A549 (cell line): Measurements from ENCODE around the gene ERGIC1. TPM values are rescaled to one million over a fixed set of nuclear protein-coding genes. Genes with fewer than 3 reads are reported as not detected.

ENCODE experiments used
- ATAC-seq, 2 experiments: fragments of 200-7000 bp in 1 of 2; fragments of >200 bp in 1 of 2; cut with Nextera tagmentation in 1 of 2; cut with Tn5 transposase in 1 of 2; 3 replicates each; pipeline versions ENCODE4 v1.8.0 to v1.9.1; 2018 to 2020; ENCODE audit warnings: mild to moderate bottlenecking in 1 of 2, moderate library complexity in 1 of 2
- CTCF ChIA-PET: fragments of 300-600 bp; sonication (Branson Sonifier 250); formaldehyde crosslinking; extraction: SDS; loops from one replicate; lab custom pipeline; 2021; ENCODE audit warnings: antibody characterized with exemption, inconsistent platforms; lab: Yijun Ruan, JAX
- POLR2A ChIA-PET: fragments of 350-600 bp; formaldehyde crosslinking; extraction: SDS; loops from one replicate; lab custom pipeline; 2021; ENCODE audit warnings: antibody characterized with exemption, inconsistent platforms; lab: Yijun Ruan, JAX
- DNase-seq, 2 experiments: peaks; one replicate each; pipeline versions ENCODE4 v3.0.0 to v3.0.0-alpha.2; 2011 to 2016; ENCODE audit warnings: low read depth in 1 of 2, low spot score in 1 of 2
- FAIRE-seq: peaks from 2 replicates; lab custom pipeline; 2011; peaks lifted over from hg19 to GRCh38; lab: Jason Lieb, UNC
- H3K27ac ChIP-seq, 2 experiments: fragments of >200 bp; sonication (Bioruptor Twin); formaldehyde crosslinking; 3 replicates each; pipeline ENCODE4 v1.5.1; 2016 to 2017
- H3K4me1 ChIP-seq: fragments of >200 bp; sonication (Bioruptor Twin); formaldehyde crosslinking; 3 replicates; pipeline ENCODE4 v1.6.1; 2016
- H3K4me2 ChIP-seq: fragments of >200 bp; sonication (Bioruptor Twin); formaldehyde crosslinking; 3 replicates; pipeline ENCODE4 v1.6.1; 2016
- H3K4me3 ChIP-seq: fragments of >200 bp; sonication (Bioruptor Twin); formaldehyde crosslinking; 3 replicates; pipeline ENCODE4 v1.5.1; 2016
- H3K9me3 ChIP-seq: fragments of >200 bp; sonication (Bioruptor Twin); formaldehyde crosslinking; 3 replicates; pipeline ENCODE4 v1.6.1; 2016
- BCL3 ChIP-seq: fragments of >200 bp; sonication (Bioruptor Twin); formaldehyde crosslinking; IDR thresholded peaks from 3 replicates; pipeline ENCODE4 v1.6.1; 2016
- CBX8 ChIP-seq: fragments of 200-600 bp; sonication (generic); IDR thresholded peaks from 2 replicates; pipeline ENCODE4 v1.6.1; 2016
- CEBPB ChIP-seq, 2 experiments: fragments of >200 bp in 1 of 2; sonication (Bioruptor Twin) in 1 of 2; formaldehyde crosslinking in 1 of 2; IDR thresholded peaks; 2 replicates each; pipeline ENCODE4 v1.6.1; 2012 to 2016
- CHD2 ChIP-seq: fragments of 150-350 bp; IDR thresholded peaks from 2 replicates; pipeline ENCODE4 v1.6.1; 2014; ENCODE audit warnings: low read length; ENCODE audit not compliant: partially characterized antibody
- CHD4 ChIP-seq: fragments of 200-600 bp; sonication (generic); IDR thresholded peaks from 2 replicates; pipeline ENCODE4 v1.6.1; 2016; ENCODE audit warnings: antibody characterized with exemption, mild to moderate bottlenecking, borderline replicate concordance
- EHMT2 ChIP-seq: fragments of 200-600 bp; sonication (generic); IDR thresholded peaks from 2 replicates; pipeline ENCODE4 v1.6.1; 2016; ENCODE audit warnings: antibody characterized with exemption, low read depth, mild to moderate bottlenecking, moderate library complexity
- EP300 ChIP-seq, 2 experiments: fragments of >200 bp; sonication (Bioruptor Twin); formaldehyde crosslinking; IDR thresholded peaks; 2 replicates in 1 of 2; 3 replicates in 1 of 2; pipeline ENCODE4 v1.6.1; 2016 to 2017
- FOSL2 ChIP-seq, 2 experiments: fragments of 450-650 bp in 1 of 2; fragments of >200 bp in 1 of 2; sonication (Bioruptor Twin) in 1 of 2; formaldehyde crosslinking; IDR thresholded peaks; 2 replicates each; pipeline versions ENCODE4 v1.5.0 to v1.6.1; 2016 to 2020; ENCODE audit warnings: mild to moderate bottlenecking in 1 of 2, moderate library complexity in 1 of 2
- GATA3 ChIP-seq: IDR thresholded peaks from 2 replicates; pipeline ENCODE4 v1.6.1; 2012; ENCODE audit warnings: borderline replicate concordance
- HDAC2 ChIP-seq: fragments of 200-600 bp; sonication (generic); IDR thresholded peaks from 2 replicates; pipeline ENCODE4 v1.6.1; 2016
- HES2 ChIP-seq: fragments of >200 bp; sonication (Bioruptor Twin); formaldehyde crosslinking; IDR thresholded peaks from 2 replicates; pipeline ENCODE4 v1.6.1; 2016
- KDM1A ChIP-seq: fragments of 200-600 bp; sonication (generic); IDR thresholded peaks from 2 replicates; pipeline ENCODE4 v1.6.1; 2016; ENCODE audit warnings: low read depth, mild to moderate bottlenecking
- NFE2L2 ChIP-seq: fragments of 150-350 bp; conservative IDR thresholded peaks from 2 replicates; pipeline ENCODE4 v1.6.1; 2014; ENCODE audit warnings: low read length
- NPAS2 ChIP-seq: fragments of 250-450 bp; sonication (Bioruptor Pico); IDR thresholded peaks from 2 replicates; pipeline ENCODE4 v1.8.0; 2022; ENCODE audit warnings: mild to moderate bottlenecking, moderate library complexity, borderline replicate concordance
- RAD21 ChIP-seq, 2 experiments: fragments of >200 bp in 1 of 2; sonication (Bioruptor Twin) in 1 of 2; formaldehyde crosslinking in 1 of 2; IDR thresholded peaks in 1 of 2; conservative IDR thresholded peaks in 1 of 2; 2 replicates in 1 of 2; 3 replicates in 1 of 2; pipeline ENCODE4 v1.6.1; 2012 to 2018; ENCODE audit warnings: inconsistent platforms in 1 of 2
- RCOR1 ChIP-seq: fragments of 150-350 bp; IDR thresholded peaks from 2 replicates; pipeline ENCODE4 v1.6.1; 2014; ENCODE audit warnings: antibody characterized with exemption, low read length, low read depth
- ZC3H11A ChIP-seq: fragments of 450-650 bp; IDR thresholded peaks from 2 replicates; pipeline ENCODE4 v1.6.1; 2014; ENCODE audit warnings: antibody characterized with exemption, mild to moderate bottlenecking
- ZFP36 ChIP-seq: fragments of 450-650 bp; IDR thresholded peaks from 2 replicates; pipeline ENCODE4 v1.6.1; 2014; ENCODE audit warnings: borderline replicate concordance; ENCODE audit not compliant: partially characterized antibody
- WGBS: methylation state at CpG from one replicate; pipeline ENCODE4 v1.1.6; 2017; ENCODE audit errors: missing lambda C conversion rate; 5-methylcytosine and 5-hydroxymethylcytosine counted together
- polyA plus RNA-seq, 4 experiments: library from polyadenylated mRNA; depleted of rRNA in 3 of 4; stranded (reverse); fragments of >200 nt; fragmentation: RNase III in 1 of 4; extraction: RNeasy Plus Mini Kit Qiagen cat#74134 plus additional on column Dnase treatment in 1 of 4; gene quantifications; 2 replicates in 3 of 4; 3 replicates in 1 of 4; pipeline ENCODE4 v1.2.3, GENCODE V29; 2011 to 2017

Gene ERGIC1
- polyA plus RNA-seq, 2 of the 4 experiments (the other 2 are of a cell fraction) = 176 to 304 TPM

GRCh38 chr5:172973931-172974330 lies 139.9 kb downstream of the ERGIC1 start:
- no peak for ATAC-seq
- DNase-seq = no peak
- FAIRE-seq = no peak
- TF ChIP-seq CBX8 (no peak), CHD4 (no peak), RAD21 (conservative IDR thresholded peaks at IDR 0.05 in 1 of 2, IDR thresholded peaks at IDR 0.05 in 1 of 2) (no peak), CHD2 (no peak), FOSL2 (IDR thresholded peaks at IDR 0.05) (no peak), FOSL2 (CRISPR knock-in tag; IDR thresholded peaks at IDR 0.05) (no peak), EHMT2 (no peak), HES2 (no peak), RCOR1 (no peak), NFE2L2 (no peak), NPAS2 (CRISPR knock-in tag) (no peak), GATA3 (no peak), HDAC2 (no peak)
- no peaks in the 10 kb centered on the region for H3K9me3 ChIP-seq
- no peak overlapping the region for H3K27ac ChIP-seq
- POLR2A ChIA-PET = interaction anchor here (0.8 kb wide), 1 partner anchor 15 kb away, joined by 3 read pairs; the partner anchor contains the start of gene RPL26L1
- no peak overlapping the region for H3K4me3 ChIP-seq
- CTCF ChIA-PET = interaction anchor here (0.7 to 3.6 kb wide), 8 partner anchors 9 to 310 kb away, joined by 3 to 24 read pairs (median 7); partner anchors contain the start of genes ATP6V0E1, BNIP1 and RPL26L1
- WGBS = 82% methylated on average over 8 of the region's 8 CpGs
- no peak overlapping the region for H3K4me2 ChIP-seq
- no peaks in the 10 kb centered on the region for H3K4me1 ChIP-seq

GRCh38 chr5:172975289-172975688 lies 141.2 kb downstream of the ERGIC1 start:
- Histone ChIP-seq H3K4me3 (no peak overlapping the region), H3K9me3 (no peaks in the 10 kb centered on the region), H3K4me2 (no peak overlapping the region), H3K4me1 (no peaks in the 10 kb centered on the region), H3K27ac (no peak overlapping the region)
- WGBS = 86% methylated on average over 11 of the region's 11 CpGs
- POLR2A ChIA-PET = no interaction called here
- ATAC-seq = no peak
- no peak for DNase-seq
- FAIRE-seq = no peak
- CTCF ChIA-PET = interaction anchor here (0.6 to 0.7 kb wide), 2 partner anchors 235 to 316 kb away, joined by 3 read pairs; no protein-coding TSS in a partner anchor
- TF ChIP-seq NFE2L2 (no peak), ZC3H11A (no peak), EP300 (IDR thresholded peaks at IDR 0.05) (no peak)

GRCh38 chr5:172979778-172980177 lies 145.7 kb downstream of the ERGIC1 start:
- DNase-seq (no peak), FAIRE-seq (no peak), ATAC-seq (no peak)
- no peak overlapping the region for H3K4me2 ChIP-seq
- H3K9me3 ChIP-seq = no peaks in the 10 kb centered on the region
- 72% methylated on average over 4 of the region's 4 CpGs for WGBS
- CTCF ChIA-PET = interaction anchor here (0.6 to 4.1 kb wide), 15 partner anchors 8 to 352 kb away, joined by 3 to 17 read pairs (median 3); partner anchors contain the start of gene BNIP1
- H3K4me1 ChIP-seq = peaks cover 3% of the 10 kb centered on the region; the same call in 1 of the 3 replicates
- H3K27ac ChIP-seq = no peak overlapping the region
- no peak overlapping the region for H3K4me3 ChIP-seq
- TF ChIP-seq GATA3 (no peak), BCL3 (no peak), EP300 (IDR thresholded peaks at IDR 0.05) (no peak)
- TF ChIP-seq, all 56 proteins: peak for 0
- POLR2A ChIA-PET = no interaction called here

GRCh38 chr5:172981931-172982330 lies 147.9 kb downstream of the ERGIC1 start:
- ChIA-PET POLR2A (no interaction called here), CTCF (interaction anchor here (1.0 to 2.9 kb wide), 5 partner anchors 9 to 302 kb away, joined by 3 to 10 read pairs (median 8); partner anchors contain the start of gene RPL26L1)
- FAIRE-seq = no peak
- Histone ChIP-seq H3K4me1 (peaks cover 13% of the 10 kb centered on the region; the same call in 1 of the 3 replicates), H3K27ac (no peak overlapping the region), H3K9me3 (no peaks in the 10 kb centered on the region), H3K4me2 (no peak overlapping the region), H3K4me3 (no peak overlapping the region)
- no peak for TF ChIP-seq CEBPB (IDR thresholded peaks at IDR 0.05)
- TF ChIP-seq ZFP36 = no peak
- no peak for TF ChIP-seq KDM1A
- 91% methylated on average over 7 of the region's 7 CpGs for WGBS
- ATAC-seq = no peak
- DNase-seq = no peak
